ENCODE data around the gene ARL2.

DNA sequence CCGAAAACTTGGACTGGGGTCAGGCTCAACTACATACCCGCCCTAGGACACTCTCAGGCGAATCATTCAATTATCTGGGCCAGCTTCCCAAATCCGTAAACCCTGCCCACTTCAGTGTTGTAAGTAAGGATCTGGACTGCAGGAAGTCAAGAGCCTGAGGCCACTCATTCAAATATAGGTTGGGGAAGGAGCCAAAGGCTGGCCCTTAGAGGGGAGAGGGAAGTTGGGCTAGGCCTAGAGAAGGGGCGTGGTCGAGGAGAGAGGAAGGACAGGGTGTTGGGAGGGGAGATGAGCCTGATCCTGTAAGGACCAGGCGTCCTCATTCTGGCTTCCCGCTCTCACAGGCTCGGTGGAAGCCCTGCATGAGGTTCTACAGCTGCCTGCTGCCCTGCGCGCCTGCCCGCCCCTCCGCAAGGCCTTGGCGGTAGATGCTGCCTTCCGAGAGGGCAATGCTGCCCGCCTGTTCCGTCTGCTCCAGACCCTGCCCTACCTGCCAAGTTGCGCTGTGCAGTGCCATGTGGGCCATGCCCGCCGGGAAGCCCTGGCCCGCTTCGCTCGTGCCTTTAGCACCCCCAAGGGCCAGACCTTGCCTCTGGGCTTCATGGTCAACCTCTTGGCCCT, 30.0 kb downstream of the ARL2 start:
- TF ChIP-seq, protein P1, sequence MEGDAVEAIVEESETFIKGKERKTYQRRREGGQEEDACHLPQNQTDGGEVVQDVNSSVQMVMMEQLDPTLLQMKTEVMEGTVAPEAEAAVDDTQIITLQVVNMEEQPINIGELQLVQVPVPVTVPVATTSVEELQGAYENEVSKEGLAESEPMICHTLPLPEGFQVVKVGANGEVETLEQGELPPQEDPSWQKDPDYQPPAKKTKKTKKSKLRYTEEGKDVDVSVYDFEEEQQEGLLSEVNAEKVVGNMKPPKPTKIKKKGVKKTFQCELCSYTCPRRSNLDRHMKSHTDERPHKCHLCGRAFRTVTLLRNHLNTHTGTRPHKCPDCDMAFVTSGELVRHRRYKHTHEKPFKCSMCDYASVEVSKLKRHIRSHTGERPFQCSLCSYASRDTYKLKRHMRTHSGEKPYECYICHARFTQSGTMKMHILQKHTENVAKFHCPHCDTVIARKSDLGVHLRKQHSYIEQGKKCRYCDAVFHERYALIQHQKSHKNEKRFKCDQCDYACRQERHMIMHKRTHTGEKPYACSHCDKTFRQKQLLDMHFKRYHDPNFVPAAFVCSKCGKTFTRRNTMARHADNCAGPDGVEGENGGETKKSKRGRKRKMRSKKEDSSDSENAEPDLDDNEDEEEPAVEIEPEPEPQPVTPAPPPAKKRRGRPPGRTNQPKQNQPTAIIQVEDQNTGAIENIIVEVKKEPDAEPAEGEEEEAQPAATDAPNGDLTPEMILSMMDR (IDR thresholded peaks at IDR 0.05) = no peak
- no peak for TF ChIP-seq POLR2A (IDR thresholded peaks at IDR 0.05)
